Panc1 (cell line): ENCODE results near the gene FAM20B. TPM values are rescaled to one million over a fixed set of nuclear protein-coding genes. Genes with fewer than 3 reads are reported as not detected.

Source experiments
- ATAC-seq: fragments of 200-7000 bp; cut with Tn5 transposase; 2 replicates; pipeline ENCODE4 v1.9.1; 2020; ENCODE audit warnings: mild to moderate bottlenecking, moderate library complexity
- BruUV-seq: library from RNA; stranded (reverse); fragments of 400-500 nt; replicated peaks from 2 replicates; lab custom pipeline; 2021; lab: Mats Ljungman, UMichigan
- CTCF ChIA-PET: fragments of 300-600 bp; sonication (Branson Sonifier 250); formaldehyde crosslinking; loops from one replicate; lab custom pipeline; 2022; ENCODE audit warnings: antibody characterized with exemption; lab: Charles Lee
- POLR2A ChIA-PET: fragments of 300-600 bp; sonication (Branson Sonifier 250); formaldehyde crosslinking; loops from one replicate; lab custom pipeline; 2022; ENCODE audit warnings: antibody characterized with exemption; lab: Charles Lee
- DNase-seq: peaks from one replicate; pipeline ENCODE4 v3.0.0-alpha.2; 2010; ENCODE audit warnings: low read depth, low spot score
- H3K27ac ChIP-seq: 2 replicates; pipeline ENCODE4 v1.5.1; 2011; ENCODE audit warnings: mild to moderate bottlenecking, low read length, inconsistent platforms
- H3K27me3 ChIP-seq: fragments of 200-500 bp; sonication (Bioruptor generic); 2 replicates; pipeline ENCODE4 v1.6.0; 2014; ENCODE audit warnings: low read length, inconsistent platforms; ENCODE audit not compliant: control insufficient read depth, insufficient read depth
- H3K36me3 ChIP-seq: fragments of 200-500 bp; sonication (Bioruptor generic); 2 replicates; pipeline ENCODE4 v1.5.1; 2014; ENCODE audit warnings: inconsistent platforms, mild to moderate bottlenecking, low read length, moderate library complexity; ENCODE audit not compliant: control insufficient read depth, insufficient read depth
- H3K4me1 ChIP-seq: 2 replicates; pipeline ENCODE4 v1.5.1; 2011; ENCODE audit warnings: inconsistent platforms, mild to moderate bottlenecking, low read length, moderate library complexity; ENCODE audit not compliant: control insufficient read depth, insufficient read depth
- H3K4me3 ChIP-seq, 2 experiments: 2 replicates each; pipeline ENCODE4 v1.5.1; 2011 to 2012; ENCODE audit warnings: low read depth in 2 of 2, low read length in 2 of 2, mild to moderate bottlenecking in 2 of 2, inconsistent platforms in 1 of 2, moderate library complexity in 1 of 2
- H3K9me3 ChIP-seq: fragments of 200-500 bp; sonication (Bioruptor generic); 2 replicates; pipeline ENCODE4 v1.5.1; 2014; ENCODE audit warnings: low read depth, mild to moderate bottlenecking, inconsistent platforms, low read length, moderate library complexity; ENCODE audit not compliant: control insufficient read depth, insufficient read depth
- POLR2AphosphoS5 ChIP-seq: IDR thresholded peaks from 2 replicates; pipeline ENCODE4 v1.6.1; 2012; ENCODE audit warnings: mild to moderate bottlenecking, low read depth, low read length, moderate library complexity
- SIN3A ChIP-seq: IDR thresholded peaks from 2 replicates; pipeline ENCODE4 v1.6.1; 2012; ENCODE audit warnings: low read depth, mild to moderate bottlenecking, low read length, moderate library complexity, borderline replicate concordance; ENCODE audit not compliant: insufficient read depth
- TCF7L2 ChIP-seq: IDR thresholded peaks from 2 replicates; pipeline ENCODE4 v1.6.1; 2011; ENCODE audit warnings: mild to moderate bottlenecking, low read depth, low read length, inconsistent platforms
- in situ Hi-C: cut with HindIII; loops from 2 replicates; pipeline ENCODE4 v1.10.0; 2016; ENCODE audit warnings: low sequenced_read_pairs, low pct_unique_long_range_greater_than_20kb
- intact Hi-C: fragments of 100-400 bp; cut with micrococcal nuclease; formaldehyde crosslinking; loops from one replicate; pipeline ENCODE4 v1.10.0; 2022; ENCODE audit not compliant: unreplicated experiment
- total RNA-seq: library from RNA; stranded (reverse); gene quantifications from one replicate; pipeline ENCODE4 v1.2.1, GENCODE V29; 2021; ENCODE audit not compliant: unreplicated experiment
- TF ChIP-seq, protein P1 (sequence below), 2 experiments: IDR thresholded peaks; 2 replicates each; pipeline ENCODE4 v1.6.1; 2011 to 2012; ENCODE audit warnings: low read depth in 2 of 2, control low read depth in 1 of 2, low read length in 1 of 2, mild to moderate bottlenecking in 1 of 2, moderate library complexity in 1 of 2; ENCODE audit not compliant: insufficient read depth in 1 of 2
- TF ChIP-seq, protein P2 (sequence below): fragments of 450-650 bp; IDR thresholded peaks from 2 replicates; pipeline ENCODE4 v1.5.1; 2017; ENCODE audit warnings: mild to moderate bottlenecking

Gene FAM20B
- total RNA-seq, 1 experiment from 2014 or later: 49.9 TPM

DNA sequence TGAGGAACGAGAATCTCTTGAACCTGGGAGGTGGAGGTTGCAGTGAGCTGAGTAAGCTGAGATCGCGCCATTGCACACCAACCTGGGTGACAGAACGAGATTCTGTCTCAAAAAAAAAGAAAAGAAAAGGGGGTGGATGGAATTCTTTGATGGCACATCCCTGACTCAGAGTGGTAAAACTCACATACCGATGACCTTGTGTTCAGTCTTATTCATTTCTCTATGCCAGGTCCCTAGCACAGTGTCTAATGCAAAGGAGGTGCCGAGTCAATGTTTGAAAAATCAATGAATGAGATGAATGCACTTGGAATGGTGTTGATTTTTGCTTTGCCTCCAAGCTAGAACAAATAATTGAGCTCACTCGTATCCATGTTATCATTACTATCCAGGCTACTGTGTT is 18.5 kb upstream of the FAM20B start:
- DNase-seq (no peak), ATAC-seq (no peak)
- no peaks in the 10 kb centered on the region for H3K9me3 ChIP-seq
- no peaks in the 10 kb centered on the region for H3K27me3 ChIP-seq
- CTCF ChIA-PET: no interaction called here
- POLR2A ChIA-PET: no interaction called here
- no peaks in the 10 kb centered on the region for H3K36me3 ChIP-seq
- no peaks in the 10 kb centered on the region for H3K4me1 ChIP-seq
- TF ChIP-seq POLR2AphosphoS5 (no peak), TCF7L2 (no peak), SIN3A (no peak)
- TF ChIP-seq, protein P1, sequence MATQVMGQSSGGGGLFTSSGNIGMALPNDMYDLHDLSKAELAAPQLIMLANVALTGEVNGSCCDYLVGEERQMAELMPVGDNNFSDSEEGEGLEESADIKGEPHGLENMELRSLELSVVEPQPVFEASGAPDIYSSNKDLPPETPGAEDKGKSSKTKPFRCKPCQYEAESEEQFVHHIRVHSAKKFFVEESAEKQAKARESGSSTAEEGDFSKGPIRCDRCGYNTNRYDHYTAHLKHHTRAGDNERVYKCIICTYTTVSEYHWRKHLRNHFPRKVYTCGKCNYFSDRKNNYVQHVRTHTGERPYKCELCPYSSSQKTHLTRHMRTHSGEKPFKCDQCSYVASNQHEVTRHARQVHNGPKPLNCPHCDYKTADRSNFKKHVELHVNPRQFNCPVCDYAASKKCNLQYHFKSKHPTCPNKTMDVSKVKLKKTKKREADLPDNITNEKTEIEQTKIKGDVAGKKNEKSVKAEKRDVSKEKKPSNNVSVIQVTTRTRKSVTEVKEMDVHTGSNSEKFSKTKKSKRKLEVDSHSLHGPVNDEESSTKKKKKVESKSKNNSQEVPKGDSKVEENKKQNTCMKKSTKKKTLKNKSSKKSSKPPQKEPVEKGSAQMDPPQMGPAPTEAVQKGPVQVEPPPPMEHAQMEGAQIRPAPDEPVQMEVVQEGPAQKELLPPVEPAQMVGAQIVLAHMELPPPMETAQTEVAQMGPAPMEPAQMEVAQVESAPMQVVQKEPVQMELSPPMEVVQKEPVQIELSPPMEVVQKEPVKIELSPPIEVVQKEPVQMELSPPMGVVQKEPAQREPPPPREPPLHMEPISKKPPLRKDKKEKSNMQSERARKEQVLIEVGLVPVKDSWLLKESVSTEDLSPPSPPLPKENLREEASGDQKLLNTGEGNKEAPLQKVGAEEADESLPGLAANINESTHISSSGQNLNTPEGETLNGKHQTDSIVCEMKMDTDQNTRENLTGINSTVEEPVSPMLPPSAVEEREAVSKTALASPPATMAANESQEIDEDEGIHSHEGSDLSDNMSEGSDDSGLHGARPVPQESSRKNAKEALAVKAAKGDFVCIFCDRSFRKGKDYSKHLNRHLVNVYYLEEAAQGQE (IDR thresholded peaks at IDR 0.05; ENCODE audit: insufficient read depth in 1 of 2, low read depth in 2 of 2, low read length in 1 of 2): no peak
- TF ChIP-seq, protein P2, sequence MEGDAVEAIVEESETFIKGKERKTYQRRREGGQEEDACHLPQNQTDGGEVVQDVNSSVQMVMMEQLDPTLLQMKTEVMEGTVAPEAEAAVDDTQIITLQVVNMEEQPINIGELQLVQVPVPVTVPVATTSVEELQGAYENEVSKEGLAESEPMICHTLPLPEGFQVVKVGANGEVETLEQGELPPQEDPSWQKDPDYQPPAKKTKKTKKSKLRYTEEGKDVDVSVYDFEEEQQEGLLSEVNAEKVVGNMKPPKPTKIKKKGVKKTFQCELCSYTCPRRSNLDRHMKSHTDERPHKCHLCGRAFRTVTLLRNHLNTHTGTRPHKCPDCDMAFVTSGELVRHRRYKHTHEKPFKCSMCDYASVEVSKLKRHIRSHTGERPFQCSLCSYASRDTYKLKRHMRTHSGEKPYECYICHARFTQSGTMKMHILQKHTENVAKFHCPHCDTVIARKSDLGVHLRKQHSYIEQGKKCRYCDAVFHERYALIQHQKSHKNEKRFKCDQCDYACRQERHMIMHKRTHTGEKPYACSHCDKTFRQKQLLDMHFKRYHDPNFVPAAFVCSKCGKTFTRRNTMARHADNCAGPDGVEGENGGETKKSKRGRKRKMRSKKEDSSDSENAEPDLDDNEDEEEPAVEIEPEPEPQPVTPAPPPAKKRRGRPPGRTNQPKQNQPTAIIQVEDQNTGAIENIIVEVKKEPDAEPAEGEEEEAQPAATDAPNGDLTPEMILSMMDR: no peak
- in situ Hi-C loops: no loop called here
- no peak overlapping the region for H3K27ac ChIP-seq
- intact Hi-C loops: no loop called here
- BruUV-seq: no TSS peak
- H3K4me3 ChIP-seq: no peak overlapping the region

DNA sequence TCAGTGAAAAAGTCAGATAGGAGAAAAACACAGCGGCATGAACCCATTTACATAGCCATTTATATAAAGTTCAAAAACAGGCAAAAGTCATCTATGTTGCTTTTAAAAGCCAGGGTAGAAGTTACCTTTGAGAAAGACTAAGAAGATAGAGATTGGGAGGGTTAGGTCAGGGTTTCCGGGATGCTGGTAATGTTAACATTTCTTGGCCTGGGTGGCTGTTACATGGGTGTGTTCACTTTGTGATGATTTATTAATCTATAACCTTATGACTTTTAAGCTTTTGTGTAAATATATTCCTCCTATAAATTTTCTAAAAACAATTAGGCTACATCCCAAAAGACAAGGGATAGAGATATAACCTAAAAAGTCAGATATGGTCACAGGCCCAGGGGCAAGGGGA is 15.0 kb upstream of the FAM20B start:
- Histone ChIP-seq H3K27ac (no peak overlapping the region), H3K9me3 (no peaks in the 10 kb centered on the region), H3K36me3 (no peaks in the 10 kb centered on the region), H3K27me3 (no peaks in the 10 kb centered on the region), H3K4me3 (no peak overlapping the region), H3K4me1 (no peaks in the 10 kb centered on the region)
- TF ChIP-seq, protein P2: no peak
- TF ChIP-seq SIN3A (no peak), POLR2AphosphoS5 (no peak), TCF7L2 (no peak)
- TF ChIP-seq, protein P1 (IDR thresholded peaks at IDR 0.05; ENCODE audit: insufficient read depth in 1 of 2, low read depth in 2 of 2, low read length in 1 of 2): no peak
- intact Hi-C loops (no loop called here), in situ Hi-C loops (no loop called here)
- ATAC-seq: no peak
- POLR2A ChIA-PET: no interaction called here
- DNase-seq: no peak
- CTCF ChIA-PET: no interaction called here
- no TSS peak for BruUV-seq
